ENCODE results near the gene PF4V1. TPM values are rescaled to one million over a fixed set of nuclear protein-coding genes. Genes with fewer than 3 reads are reported as not detected.

Gene PF4V1
- total RNA-seq, 1 experiment from 2014 or later, result not detected

GRCh38 chr4:73869130-73870055, 16.3 kb downstream of the PF4V1 start, which contains the start of gene CXCL1:
Gene CXCL1, plus strand, starts transcription at chr4:73869393. Its CDS starts 78 bp downstream, at chr4:73869471.
- H3K9me3 ChIP-seq (replicated peaks), result no peaks in the 10 kb centered on the region
- peaks cover 14% of the 10 kb centered on the region for H3K27me3 ChIP-seq (replicated peaks)
- no peaks in the 10 kb centered on the region for H3K36me3 ChIP-seq
- no peak within 1 kb of the TSS for H3K27ac ChIP-seq
- peak within 1 kb of the TSS; percentile 39 for H3K4me3 ChIP-seq
- DNase-seq (ENCODE audit: low read depth in 1 of 2, low spot score in 2 of 2), result peak in 1 of 2 experiments; percentile 18
- H3K4me1 ChIP-seq (replicated peaks), result peaks cover 14% of the 10 kb centered on the region

- H3K4me1 ChIP-seq (replicated peaks), result peaks cover 14% of the 10 kb centered on the region
- H3K9me3 ChIP-seq (replicated peaks), result no peaks in the 10 kb centered on the region
- H3K4me3 ChIP-seq, result no peak overlapping the region
- H3K27me3 ChIP-seq (replicated peaks), result peaks cover 11% of the 10 kb centered on the region
- H3K36me3 ChIP-seq, result no peaks in the 10 kb centered on the region
- H3K27ac ChIP-seq, result no peak overlapping the region
- no peak for DNase-seq (ENCODE audit: low read depth in 1 of 2, low spot score in 2 of 2)
These were observed 17.2 kb downstream of the PF4V1 start for GRCh38 chr4:73870260-73870659.

- Histone ChIP-seq H3K36me3 (no peaks in the 10 kb centered on the region), H3K4me1 (replicated peaks) (peaks cover 14% of the 10 kb centered on the region), H3K27ac (no peak overlapping the region), H3K9me3 (replicated peaks) (no peaks in the 10 kb centered on the region), H3K27me3 (replicated peaks) (peaks cover 7% of the 10 kb centered on the region), H3K4me3 (no peak overlapping the region)
- no peak for DNase-seq (ENCODE audit: low read depth in 1 of 2, low spot score in 2 of 2)
These were observed 17.7 kb downstream of the PF4V1 start for GRCh38 chr4:73870768-73871167.

GRCh38 chr4:73871511-73872310, 18.6 kb downstream of the PF4V1 start:
- Histone ChIP-seq H3K27me3 (replicated peaks) (peaks cover 4% of the 10 kb centered on the region), H3K9me3 (replicated peaks) (no peaks in the 10 kb centered on the region), H3K4me1 (replicated peaks) (peaks cover 14% of the 10 kb centered on the region), H3K4me3 (no peak overlapping the region), H3K36me3 (no peaks in the 10 kb centered on the region), H3K27ac (no peak overlapping the region)
- no peak for DNase-seq (ENCODE audit: low read depth in 1 of 2, low spot score in 2 of 2)

GRCh38 chr4:73872316-73873108, 19.4 kb downstream of the PF4V1 start:
- H3K4me1 ChIP-seq (replicated peaks), result peaks cover 14% of the 10 kb centered on the region
- no peak for DNase-seq (ENCODE audit: low read depth in 1 of 2, low spot score in 2 of 2)
- H3K27me3 ChIP-seq (replicated peaks), result peaks cover 4% of the 10 kb centered on the region
- H3K9me3 ChIP-seq (replicated peaks), result no peaks in the 10 kb centered on the region
- no peak overlapping the region for H3K27ac ChIP-seq
- no peaks in the 10 kb centered on the region for H3K36me3 ChIP-seq
- no peak overlapping the region for H3K4me3 ChIP-seq

DNA sequence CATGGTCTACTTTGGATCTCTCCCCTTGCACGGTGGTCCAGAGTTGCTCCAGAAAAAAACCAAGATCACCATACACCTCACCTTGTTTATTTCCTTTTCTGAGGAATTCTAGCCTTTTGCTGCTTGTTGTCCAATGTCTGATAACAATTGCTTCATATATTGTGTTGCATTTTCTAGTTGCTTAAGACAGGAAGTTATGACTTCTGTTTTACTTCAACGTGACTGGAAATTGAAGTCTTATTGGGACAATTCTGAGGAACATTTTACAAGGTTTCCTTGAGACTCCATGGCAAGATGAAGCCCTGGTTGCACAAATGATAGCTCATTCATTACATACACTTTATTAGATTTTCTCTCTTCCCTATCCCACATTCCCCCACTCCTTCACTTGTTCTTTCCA, 21.3 kb downstream of the PF4V1 start:
- H3K27ac ChIP-seq, result no peak overlapping the region
- H3K27me3 ChIP-seq (replicated peaks), result peaks cover 4% of the 10 kb centered on the region; the same call in 1 of the 2 replicates
- no peaks in the 10 kb centered on the region for H3K4me1 ChIP-seq (replicated peaks)
- no peaks in the 10 kb centered on the region for H3K36me3 ChIP-seq
- no peaks in the 10 kb centered on the region for H3K9me3 ChIP-seq (replicated peaks)
- H3K4me3 ChIP-seq, result no peak overlapping the region
- DNase-seq (ENCODE audit: low read depth in 1 of 2, low spot score in 2 of 2), result no peak

DNA sequence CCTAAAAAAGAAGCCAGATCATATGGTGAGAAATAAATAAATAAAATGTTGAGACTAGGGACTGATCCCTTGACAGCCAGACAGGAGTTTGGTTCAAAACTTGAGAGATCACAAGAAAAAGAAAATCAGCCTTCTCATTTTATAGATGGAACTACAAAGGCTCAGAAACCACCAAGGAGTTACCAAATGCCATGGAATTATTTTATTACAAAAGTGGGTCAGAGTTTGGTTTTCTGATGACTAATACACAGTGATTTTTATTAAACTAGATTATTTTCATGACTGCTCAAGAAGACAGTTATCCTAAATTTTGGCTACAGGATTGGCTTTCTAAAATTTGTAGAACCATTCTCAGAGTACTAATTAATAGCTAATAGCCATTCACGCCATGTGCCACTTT, 22.3 kb downstream of the PF4V1 start:
- Histone ChIP-seq H3K27me3 (replicated peaks) (peaks cover 3% of the 10 kb centered on the region; the same call in 1 of the 2 replicates), H3K9me3 (replicated peaks) (no peaks in the 10 kb centered on the region), H3K4me3 (no peak overlapping the region), H3K36me3 (no peaks in the 10 kb centered on the region), H3K27ac (no peak overlapping the region), H3K4me1 (replicated peaks) (no peaks in the 10 kb centered on the region)
- DNase-seq (ENCODE audit: low read depth in 1 of 2, low spot score in 2 of 2), result no peak

DNA sequence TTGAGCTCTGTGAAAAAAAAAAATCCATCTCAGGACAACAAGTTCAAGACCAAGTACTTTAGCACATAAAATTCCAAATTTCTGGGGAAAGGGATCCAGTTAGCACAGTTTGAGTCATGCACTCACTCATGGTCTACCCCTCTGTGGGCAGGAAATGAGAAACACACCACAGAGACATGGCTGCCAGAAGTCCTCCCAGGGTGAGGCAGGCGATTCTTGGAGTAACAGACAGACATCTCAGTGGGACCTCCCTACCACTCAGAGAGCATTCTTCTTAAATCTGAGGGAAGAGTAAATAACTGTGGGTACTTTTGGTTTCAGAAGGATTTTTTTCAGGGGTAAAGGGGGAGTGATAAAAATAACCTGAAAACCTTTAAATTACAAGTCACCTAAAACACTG, 30.2 kb downstream of the PF4V1 start:
- no peak for DNase-seq (ENCODE audit: low read depth in 1 of 2, low spot score in 2 of 2)
- no peak overlapping the region for H3K27ac ChIP-seq
- no peaks in the 10 kb centered on the region for H3K36me3 ChIP-seq
- H3K4me3 ChIP-seq, result no peak overlapping the region
- no peaks in the 10 kb centered on the region for H3K27me3 ChIP-seq (replicated peaks)
- H3K9me3 ChIP-seq (replicated peaks), result no peaks in the 10 kb centered on the region
- H3K4me1 ChIP-seq (replicated peaks), result no peaks in the 10 kb centered on the region

DNA sequence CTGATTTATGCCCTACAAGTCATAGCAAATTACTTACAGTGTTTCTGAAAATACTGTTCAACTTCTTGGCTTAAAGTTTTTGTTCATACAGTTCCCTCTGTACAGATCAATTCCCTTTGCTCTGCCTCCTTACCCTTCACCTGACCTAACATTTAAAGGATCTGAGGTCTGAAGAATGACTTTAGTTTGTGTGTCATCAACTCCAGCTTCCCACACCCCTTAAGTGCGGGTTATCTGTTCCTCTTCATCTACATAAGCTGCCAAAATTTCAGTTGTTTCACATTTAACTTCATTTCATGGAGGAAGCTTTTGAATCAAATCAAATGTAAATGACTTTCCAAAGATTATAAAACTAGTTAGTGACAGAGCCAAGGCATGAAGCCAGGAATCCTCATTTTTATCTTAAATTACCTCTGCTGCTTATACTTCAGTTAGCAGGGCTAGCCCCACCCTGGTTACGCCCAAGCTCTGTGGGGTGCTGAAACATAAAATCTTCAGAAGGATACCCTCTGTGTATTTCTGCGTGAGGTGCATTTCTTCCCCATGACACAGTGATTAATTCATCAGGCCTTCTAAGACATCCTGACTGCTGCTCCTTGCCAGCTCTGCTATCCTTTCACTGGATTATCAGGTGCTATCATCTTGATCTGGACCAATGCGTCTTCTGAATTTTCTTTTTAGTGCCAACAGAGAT, 32.6 kb downstream of the PF4V1 start:
- H3K36me3 ChIP-seq, result no peaks in the 10 kb centered on the region
- H3K4me1 ChIP-seq (replicated peaks), result no peaks in the 10 kb centered on the region
- no peak for DNase-seq (ENCODE audit: low read depth in 1 of 2, low spot score in 2 of 2)
- no peaks in the 10 kb centered on the region for H3K27me3 ChIP-seq (replicated peaks)
- H3K9me3 ChIP-seq (replicated peaks), result no peaks in the 10 kb centered on the region
- no peak overlapping the region for H3K27ac ChIP-seq
- H3K4me3 ChIP-seq, result no peak overlapping the region

DNA sequence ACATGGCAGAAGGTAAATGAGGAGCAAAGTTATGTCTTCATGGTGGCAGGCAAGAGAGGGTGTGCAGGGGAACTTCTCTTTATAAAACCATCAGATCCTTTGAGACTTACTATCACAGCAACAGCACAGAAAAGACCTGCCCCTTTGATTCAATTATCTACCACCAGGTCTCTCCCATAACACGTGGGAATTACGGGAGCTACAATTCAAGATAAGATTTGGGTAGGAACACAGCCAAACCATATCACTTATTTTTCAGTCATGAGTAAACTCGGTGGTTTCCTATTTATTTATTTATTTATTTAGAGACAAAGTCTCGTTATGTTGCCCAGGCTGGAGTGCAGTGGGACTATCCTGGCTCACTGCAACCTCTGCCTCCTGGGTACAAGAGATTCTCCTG, 38.2 kb downstream of the PF4V1 start:
- H3K4me1 ChIP-seq (replicated peaks), result peaks cover 17% of the 10 kb centered on the region
- no peaks in the 10 kb centered on the region for H3K9me3 ChIP-seq (replicated peaks)
- H3K27ac ChIP-seq, result no peak overlapping the region
- no peaks in the 10 kb centered on the region for H3K27me3 ChIP-seq (replicated peaks)
- no peaks in the 10 kb centered on the region for H3K36me3 ChIP-seq
- no peak overlapping the region for H3K4me3 ChIP-seq
- DNase-seq (ENCODE audit: low read depth in 1 of 2, low spot score in 2 of 2), result no peak

DNA sequence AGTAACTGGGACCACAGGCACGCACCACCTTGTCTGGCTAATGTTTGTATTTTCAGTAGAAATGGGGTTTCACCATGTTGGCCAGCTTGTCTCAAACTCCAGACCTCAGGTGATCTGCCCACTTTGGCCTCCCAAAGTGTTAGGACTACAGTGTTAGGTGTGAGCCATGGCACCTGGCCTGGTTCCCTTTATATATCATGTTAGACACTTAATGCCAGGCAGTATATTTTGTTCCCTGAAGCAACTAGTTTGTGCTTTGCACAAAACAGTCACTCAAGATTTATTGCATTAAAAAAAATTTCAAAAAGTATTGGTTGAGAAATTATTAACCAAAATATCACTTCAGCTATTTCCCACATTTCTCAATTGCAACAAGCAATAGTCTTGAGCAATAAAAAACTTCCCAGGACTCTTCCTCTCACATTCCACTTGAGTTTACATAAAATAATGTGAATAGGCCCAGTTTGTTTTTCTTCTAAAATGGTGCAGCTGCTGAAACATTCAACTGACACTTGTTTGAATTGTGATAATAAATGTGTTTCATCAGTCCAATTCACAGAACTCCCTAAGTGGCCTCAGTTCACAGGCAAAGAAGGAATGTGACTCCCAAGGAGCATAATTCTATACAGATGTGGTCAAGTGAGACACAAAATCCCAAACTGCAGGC, 38.8 kb downstream of the PF4V1 start:
- Histone ChIP-seq H3K36me3 (no peaks in the 10 kb centered on the region), H3K4me1 (replicated peaks) (peaks cover 17% of the 10 kb centered on the region), H3K27me3 (replicated peaks) (no peaks in the 10 kb centered on the region), H3K27ac (no peak overlapping the region; the same call in 1 of the 2 replicates), H3K4me3 (no peak overlapping the region), H3K9me3 (replicated peaks) (no peaks in the 10 kb centered on the region)
- DNase-seq (ENCODE audit: low read depth in 1 of 2, low spot score in 2 of 2), result peak in 1 of 2 experiments; percentile 51

- Histone ChIP-seq H3K36me3 (no peaks in the 10 kb centered on the region), H3K4me3 (no peak overlapping the region), H3K27ac (no peak overlapping the region), H3K4me1 (replicated peaks) (peaks cover 17% of the 10 kb centered on the region), H3K9me3 (replicated peaks) (no peaks in the 10 kb centered on the region), H3K27me3 (replicated peaks) (no peaks in the 10 kb centered on the region)
- no peak for DNase-seq (ENCODE audit: low read depth in 1 of 2, low spot score in 2 of 2)
These were observed 39.9 kb downstream of the PF4V1 start for GRCh38 chr4:73892966-73893365.

Measured in SJSA1 (cell line).